Neural cell (in vitro differentiated cells): ENCODE results near the gene MAB21L3.

Experiments
- CTCF ChIP-seq: fragments of 450-650 bp; IDR thresholded peaks from 2 replicates; pipeline ENCODE4 v1.5.1; 2014; ENCODE audit warnings: antibody characterized with exemption, mild to moderate bottlenecking, moderate library complexity; ENCODE audit not compliant: poor library complexity, severe bottlenecking
- EP300 ChIP-seq: fragments of 450-650 bp; conservative IDR thresholded peaks from 2 replicates; pipeline ENCODE4 v1.6.1; 2014; ENCODE audit warnings: antibody characterized with exemption, mild to moderate bottlenecking, moderate library complexity; ENCODE audit not compliant: poor library complexity, severe bottlenecking
- POLR2AphosphoS5 ChIP-seq: IDR thresholded peaks from 2 replicates; pipeline ENCODE4 v1.6.1; 2012

GRCh38 chr1:116127848-116128540 is 16.8 kb downstream of the MAB21L3 start:
- TF ChIP-seq CTCF (no peak), POLR2AphosphoS5 (no peak), EP300 (no peak)
